ENCODE results near the gene MAP3K1. TPM values are rescaled to one million over a fixed set of nuclear protein-coding genes. Genes with fewer than 3 reads are reported as not detected.

The MAP3K1 gene
- total and polyA plus RNA-seq, 2 experiments from 2014 or later: 12.0 to 38.2 TPM

- no peak overlapping the region for H3K4me3 ChIP-seq
- no peaks in the 10 kb centered on the region for H3K36me3 ChIP-seq (replicated peaks; ENCODE audit: insufficient read depth, low read depth)
- WGBS (ENCODE audit: low lambda C conversion rate, missing lambda C conversion rate): 79% methylated on average over 3 of the region's 3 CpGs
- H4K20me1 ChIP-seq (ENCODE audit: insufficient read depth, poor library complexity, severe bottlenecking): peaks cover 55% of the 10 kb centered on the region
- H3K27ac ChIP-seq: peak overlapping the region; percentile 14
- DNase-seq (ENCODE audit: low spot score): no peak
- peaks cover 98% of the 10 kb centered on the region for H3K79me2 ChIP-seq
- no peaks in the 10 kb centered on the region for H3K27me3 ChIP-seq
- no peaks in the 10 kb centered on the region for H3K9me3 ChIP-seq (ENCODE audit: low read depth)
- no peak overlapping the region for H2AFZ ChIP-seq
- H3K4me2 ChIP-seq: no peak overlapping the region
- no peaks in the 10 kb centered on the region for H3K9me2 ChIP-seq (replicated peaks; ENCODE audit: insufficient read depth)
- TF ChIP-seq EZH2phosphoT487 (IDR thresholded peaks at IDR 0.05; ENCODE audit: low read depth, severe bottlenecking, unreplicated experiment): no peak
- TF ChIP-seq EZH2 (IDR thresholded peaks at IDR 0.05; ENCODE audit: borderline replicate concordance): no peak
- TF ChIP-seq, protein P1, sequence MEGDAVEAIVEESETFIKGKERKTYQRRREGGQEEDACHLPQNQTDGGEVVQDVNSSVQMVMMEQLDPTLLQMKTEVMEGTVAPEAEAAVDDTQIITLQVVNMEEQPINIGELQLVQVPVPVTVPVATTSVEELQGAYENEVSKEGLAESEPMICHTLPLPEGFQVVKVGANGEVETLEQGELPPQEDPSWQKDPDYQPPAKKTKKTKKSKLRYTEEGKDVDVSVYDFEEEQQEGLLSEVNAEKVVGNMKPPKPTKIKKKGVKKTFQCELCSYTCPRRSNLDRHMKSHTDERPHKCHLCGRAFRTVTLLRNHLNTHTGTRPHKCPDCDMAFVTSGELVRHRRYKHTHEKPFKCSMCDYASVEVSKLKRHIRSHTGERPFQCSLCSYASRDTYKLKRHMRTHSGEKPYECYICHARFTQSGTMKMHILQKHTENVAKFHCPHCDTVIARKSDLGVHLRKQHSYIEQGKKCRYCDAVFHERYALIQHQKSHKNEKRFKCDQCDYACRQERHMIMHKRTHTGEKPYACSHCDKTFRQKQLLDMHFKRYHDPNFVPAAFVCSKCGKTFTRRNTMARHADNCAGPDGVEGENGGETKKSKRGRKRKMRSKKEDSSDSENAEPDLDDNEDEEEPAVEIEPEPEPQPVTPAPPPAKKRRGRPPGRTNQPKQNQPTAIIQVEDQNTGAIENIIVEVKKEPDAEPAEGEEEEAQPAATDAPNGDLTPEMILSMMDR (IDR thresholded peaks at IDR 0.05; ENCODE audit: poor library complexity): no peak
- peaks cover 21% of the 10 kb centered on the region for H3K4me1 ChIP-seq (ENCODE audit: insufficient read depth)
Measured at GRCh38 chr5:56837381-56837780, 22.0 kb downstream of the MAP3K1 start.

- TF ChIP-seq EZH2 (IDR thresholded peaks at IDR 0.05; ENCODE audit: borderline replicate concordance) (no peak), EZH2phosphoT487 (IDR thresholded peaks at IDR 0.05; ENCODE audit: low read depth, severe bottlenecking, unreplicated experiment) (no peak)
- TF ChIP-seq, protein P1 (IDR thresholded peaks at IDR 0.05; ENCODE audit: poor library complexity): no peak
- Histone ChIP-seq H3K4me1 (ENCODE audit: insufficient read depth) (peaks cover 21% of the 10 kb centered on the region), H4K20me1 (ENCODE audit: insufficient read depth, poor library complexity, severe bottlenecking) (peaks cover 52% of the 10 kb centered on the region), H3K4me3 (no peak overlapping the region), H2AFZ (no peak overlapping the region), H3K9me3 (ENCODE audit: low read depth) (no peaks in the 10 kb centered on the region), H3K27ac (peak overlapping the region; percentile 14), H3K79me2 (peaks cover 98% of the 10 kb centered on the region), H3K36me3 (replicated peaks; ENCODE audit: insufficient read depth, low read depth) (no peaks in the 10 kb centered on the region), H3K9me2 (replicated peaks; ENCODE audit: insufficient read depth) (no peaks in the 10 kb centered on the region), H3K4me2 (peak overlapping the region; percentile 67), H3K27me3 (no peaks in the 10 kb centered on the region)
- WGBS (ENCODE audit: low lambda C conversion rate, missing lambda C conversion rate): 65% methylated on average over 1 of the region's 1 CpG
- no peak for DNase-seq (ENCODE audit: low spot score)
Measured at GRCh38 chr5:56837956-56838355, 22.6 kb downstream of the MAP3K1 start.

DNA sequence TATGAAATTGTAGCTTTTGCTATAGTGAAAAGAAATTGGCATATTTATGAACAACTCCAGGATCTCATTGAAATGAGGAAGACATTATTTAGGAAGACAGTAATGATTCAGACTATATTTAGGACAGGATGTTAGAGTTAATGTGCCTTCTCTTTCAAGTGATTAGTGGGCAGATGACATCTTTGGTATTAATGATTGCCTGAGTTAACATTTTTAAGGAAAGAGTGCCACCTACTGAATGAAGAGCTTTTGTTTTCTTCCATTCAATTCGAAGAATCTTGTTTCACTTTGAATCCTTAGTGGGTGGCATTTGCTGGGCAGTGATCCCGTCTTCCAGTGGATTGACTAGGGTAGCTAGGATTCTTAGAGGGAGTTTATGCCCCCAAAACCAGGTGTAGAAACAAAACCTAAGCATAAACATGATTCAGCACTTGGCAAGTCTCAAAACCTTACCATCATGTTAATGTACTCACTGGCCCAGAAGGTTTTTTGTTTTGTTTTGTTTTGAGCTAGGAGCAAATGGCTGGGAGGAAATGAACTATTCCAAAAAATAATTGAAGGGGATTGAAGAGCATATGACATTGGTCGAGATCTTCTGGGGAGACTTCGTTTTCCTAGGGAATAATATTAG, 23.2 kb downstream of the MAP3K1 start:
- Histone ChIP-seq H3K79me2 (peaks cover 98% of the 10 kb centered on the region), H3K36me3 (replicated peaks; ENCODE audit: insufficient read depth, low read depth) (no peaks in the 10 kb centered on the region), H3K9me3 (ENCODE audit: low read depth) (no peaks in the 10 kb centered on the region), H3K27me3 (no peaks in the 10 kb centered on the region), H2AFZ (no peak overlapping the region), H4K20me1 (ENCODE audit: insufficient read depth, poor library complexity, severe bottlenecking) (peaks cover 50% of the 10 kb centered on the region), H3K4me2 (peak overlapping the region; percentile 67), H3K27ac (peak overlapping the region; percentile 21), H3K9me2 (replicated peaks; ENCODE audit: insufficient read depth) (no peaks in the 10 kb centered on the region), H3K4me3 (no peak overlapping the region), H3K4me1 (ENCODE audit: insufficient read depth) (peaks cover 17% of the 10 kb centered on the region)
- peak; percentile 47 for DNase-seq (ENCODE audit: low spot score)
- 42% methylated on average over 4 of the region's 4 CpGs for WGBS (ENCODE audit: low lambda C conversion rate, missing lambda C conversion rate)
- TF ChIP-seq, protein P1 (IDR thresholded peaks at IDR 0.05; ENCODE audit: poor library complexity): peak; percentile 74
- no peak for TF ChIP-seq EZH2phosphoT487 (IDR thresholded peaks at IDR 0.05; ENCODE audit: low read depth, severe bottlenecking, unreplicated experiment)
